GM18502 (cell line): Measurements from ENCODE around the gene TMPRSS13.

Experiments
- ATAC-seq: cut with Tn5 transposase; IDR thresholded peaks from one replicate; pipeline ENCODE4 v1.9.1; 2021; ENCODE audit warnings: mild to moderate bottlenecking; ENCODE audit not compliant: unreplicated experiment, poor library complexity

The TMPRSS13 gene

DNA sequence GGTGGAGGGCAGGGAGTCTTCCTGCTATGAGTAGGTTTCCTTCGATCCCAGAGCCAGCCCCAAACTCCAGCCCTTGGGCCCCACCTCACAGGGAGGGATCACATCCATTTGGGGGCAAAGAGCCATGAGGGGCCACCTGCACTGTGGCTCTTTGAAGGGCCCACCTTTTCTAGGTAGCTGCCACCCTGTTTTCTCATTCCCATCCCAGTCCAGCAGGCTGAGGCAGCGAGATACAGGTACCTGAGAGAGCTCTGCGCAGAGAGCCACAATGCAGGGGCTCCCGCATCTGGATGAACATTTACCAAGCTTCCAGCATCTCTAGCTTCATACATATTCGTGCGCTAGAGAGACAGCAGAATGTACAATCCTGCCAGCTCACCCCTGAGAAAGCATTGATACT lies 69.1 kb downstream of the TMPRSS13 start:
- no peak for ATAC-seq

DNA sequence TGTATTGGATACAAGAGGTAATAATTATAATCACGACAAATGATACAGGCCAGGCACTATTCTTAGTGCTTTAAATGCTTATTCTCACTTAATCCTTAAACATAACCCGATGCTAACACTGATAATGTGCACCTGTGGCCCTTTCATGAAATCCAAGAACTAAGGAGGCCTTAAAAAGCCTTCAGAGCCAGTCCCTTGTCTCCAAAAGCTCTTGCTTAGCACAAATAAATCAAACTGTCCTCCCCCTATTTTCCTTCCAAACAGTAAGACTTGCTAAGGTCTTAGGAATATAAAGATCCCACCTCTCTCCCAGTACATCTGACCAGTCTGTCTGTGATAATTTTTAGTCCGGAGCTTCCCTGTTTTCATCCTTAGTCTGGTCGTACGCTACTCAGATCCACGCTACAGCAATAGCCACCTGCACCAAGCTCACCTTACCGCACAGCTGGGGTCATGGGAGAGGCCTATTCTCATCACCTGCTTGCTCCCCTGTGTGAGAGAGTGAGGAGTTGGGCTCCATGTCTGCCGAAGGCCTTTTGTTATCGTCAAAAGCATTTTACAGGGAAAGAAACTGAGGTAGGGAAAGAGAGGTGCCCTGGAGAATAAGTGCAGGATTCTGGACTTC lies 69.6 kb downstream of the TMPRSS13 start:
- ATAC-seq: no peak

DNA sequence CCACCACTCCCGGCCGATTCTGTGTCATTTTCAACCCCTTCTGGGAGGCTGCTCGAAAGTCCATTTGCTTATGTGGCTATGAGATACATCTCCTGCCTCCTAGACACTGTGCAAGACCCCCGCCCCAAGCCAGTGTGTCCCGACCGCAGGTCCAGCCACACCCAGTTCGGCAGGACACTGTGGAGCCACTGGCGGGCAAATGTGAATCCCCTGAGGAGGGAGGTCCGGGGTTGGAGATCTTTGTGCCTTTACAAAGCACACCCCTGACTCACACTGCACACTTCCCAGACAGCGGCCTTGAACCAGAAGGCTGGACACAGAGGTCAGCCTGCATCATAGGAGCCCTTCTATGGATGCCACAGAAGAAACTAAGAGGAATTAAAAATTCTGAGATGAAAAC lies 70.1 kb downstream of the TMPRSS13 start:
- ATAC-seq: no peak

DNA sequence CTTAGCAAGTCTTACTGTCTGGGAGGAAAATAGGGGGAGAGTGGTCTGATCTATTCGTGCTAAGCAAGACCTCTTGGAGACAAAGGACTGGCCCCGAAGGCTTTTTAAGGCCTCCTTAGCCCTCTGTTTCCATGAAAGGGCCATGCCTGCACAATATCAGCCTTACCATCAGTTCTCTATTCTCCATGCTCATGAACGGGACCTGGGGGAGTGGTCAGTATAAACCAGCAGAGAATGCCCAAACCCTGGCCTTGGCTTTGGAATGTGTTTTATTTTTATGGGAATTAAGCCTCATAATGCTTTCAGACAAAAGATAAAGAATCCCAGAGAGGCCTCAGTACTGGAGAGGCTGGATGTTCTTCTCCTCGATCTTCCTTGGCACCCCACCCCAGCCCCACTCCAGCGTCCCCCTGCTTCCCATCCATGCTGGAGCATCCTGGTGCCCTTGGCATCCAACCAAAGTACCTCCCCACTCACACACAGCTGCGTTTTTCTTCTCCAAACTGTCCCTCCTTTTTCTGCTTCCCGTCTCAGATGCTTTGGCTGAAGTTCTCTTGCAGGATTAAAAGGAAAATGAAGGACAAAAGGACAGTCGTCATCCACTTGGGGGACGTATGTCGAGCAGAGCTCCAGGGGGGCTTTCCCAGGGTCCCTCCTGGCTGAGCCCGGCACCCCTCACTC lies 71.3 kb downstream of the TMPRSS13 start:
- ATAC-seq: no peak

DNA sequence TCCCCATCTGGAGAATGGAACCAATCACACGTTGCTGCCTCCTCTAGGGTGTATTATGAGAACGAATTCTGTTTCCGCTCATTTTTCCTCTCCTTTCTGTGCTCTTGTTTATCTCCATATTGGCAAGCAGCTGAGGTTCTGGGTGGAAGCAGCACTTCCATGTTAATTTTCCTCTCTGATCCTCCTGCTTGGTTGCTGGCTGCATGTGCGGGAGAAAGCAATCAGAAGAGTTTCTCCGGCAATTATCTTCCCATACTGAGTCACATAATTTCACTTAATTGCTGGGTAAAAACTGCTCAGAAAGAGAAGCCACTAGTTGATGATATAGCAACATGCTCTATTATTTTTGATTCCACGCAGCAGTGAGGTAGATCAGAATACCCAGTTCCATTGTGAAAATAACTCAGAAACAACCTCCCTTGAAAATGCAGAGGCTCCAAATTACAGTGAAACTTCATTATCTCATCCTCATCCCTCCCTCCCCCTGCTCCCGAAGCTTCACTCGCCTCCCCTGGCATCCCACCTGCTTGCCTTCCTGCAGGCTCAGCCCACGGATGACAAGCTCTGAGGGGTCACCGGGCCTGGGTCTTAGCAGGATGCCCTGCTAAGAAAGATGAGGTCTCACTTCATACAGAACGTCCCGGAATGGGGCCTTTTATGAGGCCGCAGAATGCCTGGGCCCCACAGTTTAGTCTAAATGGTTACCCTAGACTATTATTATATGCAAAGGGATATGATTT lies 73.1 kb downstream of the TMPRSS13 start:
- ATAC-seq: no peak

DNA sequence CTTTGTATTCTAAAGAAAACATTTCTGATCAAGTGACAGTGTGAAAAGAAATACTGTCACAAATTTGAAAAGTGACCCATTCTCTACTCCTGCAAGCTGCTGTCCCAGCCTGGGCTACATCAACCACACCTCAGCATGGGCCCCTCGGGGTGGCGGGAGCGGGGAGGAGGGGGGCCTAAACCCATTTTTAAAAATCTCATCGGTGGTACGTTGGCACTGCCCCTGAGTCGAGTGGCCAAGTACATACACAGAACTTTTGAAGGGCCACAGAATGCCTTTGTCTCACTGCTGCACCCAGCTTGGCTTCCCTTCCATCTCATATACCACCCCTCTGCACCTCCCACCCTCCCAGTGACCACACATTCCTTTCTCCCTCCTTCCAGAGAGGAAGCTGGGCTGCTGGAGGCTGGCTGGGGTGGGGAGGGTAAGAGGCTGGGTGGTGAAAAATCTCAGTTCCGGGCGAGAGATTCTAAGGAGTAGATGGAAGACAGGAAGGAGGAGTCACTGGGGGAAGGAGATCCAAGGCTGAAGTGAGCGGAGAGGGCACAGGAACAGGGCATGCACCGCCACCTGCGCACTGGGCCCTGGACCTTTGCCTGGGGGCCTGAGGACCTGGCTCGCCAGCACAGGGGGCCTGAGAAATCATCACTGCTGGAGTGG lies 73.9 kb downstream of the TMPRSS13 start:
- no peak for ATAC-seq

DNA sequence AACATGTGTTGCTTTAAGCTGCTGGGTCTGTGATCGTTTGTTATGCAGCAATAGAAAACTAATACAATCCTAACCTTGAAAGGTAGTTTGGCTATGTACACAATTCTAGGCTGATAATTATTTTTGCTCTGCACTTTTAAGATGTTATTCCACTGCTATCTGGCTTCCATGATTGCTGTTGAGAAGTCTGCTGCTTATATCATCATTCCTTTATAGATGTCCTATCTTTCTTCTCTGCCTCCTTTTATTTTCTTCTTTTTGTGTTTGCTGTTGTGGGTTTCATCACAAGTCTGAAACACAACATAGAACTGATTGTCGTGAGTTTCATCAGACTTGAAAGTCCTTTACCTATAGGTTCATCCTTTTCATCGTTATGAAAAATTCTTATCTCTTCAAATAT lies 76.9 kb downstream of the TMPRSS13 start:
- ATAC-seq: no peak

DNA sequence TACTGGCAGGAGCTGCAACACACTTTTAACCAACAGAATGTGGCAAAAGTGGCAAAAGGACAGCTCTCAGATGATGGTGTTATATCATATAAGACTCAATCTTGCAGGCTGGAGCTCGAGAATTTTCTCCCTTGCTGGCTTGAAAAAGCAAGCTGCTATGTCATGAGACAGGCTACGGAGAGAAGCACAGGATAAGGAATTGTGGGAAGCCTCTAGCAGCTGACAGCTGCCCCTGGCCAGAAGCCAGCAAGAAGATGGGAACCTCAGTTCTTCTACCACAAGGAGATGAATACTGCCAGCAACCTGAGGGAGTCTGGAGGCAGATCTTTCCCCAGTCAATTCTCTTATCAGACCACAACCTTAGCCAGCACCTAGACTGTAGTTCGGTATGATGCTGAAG lies 77.3 kb downstream of the TMPRSS13 start:
- no peak for ATAC-seq

DNA sequence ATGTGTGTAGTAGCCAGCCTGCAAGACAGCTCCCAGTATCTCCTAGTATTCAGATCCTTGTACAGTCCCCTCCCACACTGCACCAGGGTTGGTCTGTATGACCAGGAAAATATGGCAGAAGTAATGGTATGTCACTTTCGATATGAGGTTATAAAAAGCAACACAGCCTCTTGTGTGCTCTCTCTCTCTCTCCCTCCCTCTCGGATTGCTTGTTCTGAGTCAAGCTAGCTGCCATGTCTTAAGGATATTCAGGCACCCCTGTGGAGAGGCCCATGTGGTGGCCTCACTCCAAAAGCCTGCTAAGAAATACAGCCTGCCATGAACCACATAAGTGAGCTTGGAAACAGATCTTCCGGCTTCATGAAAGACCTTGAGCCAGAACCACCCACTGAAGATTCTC lies 78.1 kb downstream of the TMPRSS13 start:
- ATAC-seq: no peak
